PC-9 (cell line): Measurements from ENCODE around the gene C17orf67. TPM values are rescaled to one million over a fixed set of nuclear protein-coding genes. Genes with fewer than 3 reads are reported as not detected.

Source experiments
- BruUV-seq: library from RNA; stranded (reverse); fragments of 400-500 nt; replicated peaks from 2 replicates; lab custom pipeline; 2021; lab: Mats Ljungman, UMichigan
- CTCF ChIA-PET: fragments of 300-600 bp; sonication (Branson Sonifier 250); formaldehyde crosslinking; loops from one replicate; lab custom pipeline; 2022; ENCODE audit warnings: antibody characterized with exemption; lab: Charles Lee
- POLR2A ChIA-PET: fragments of 300-600 bp; sonication (Branson Sonifier 250); formaldehyde crosslinking; loops from one replicate; lab custom pipeline; 2022; ENCODE audit warnings: antibody characterized with exemption; ENCODE audit not compliant: unreplicated experiment; lab: Charles Lee
- DNase-seq, 2 experiments: peaks; one replicate each; pipeline versions ENCODE4 v3.0.0 to v3.0.0-alpha.2; 2015 to 2022; ENCODE audit warnings: mixed read lengths in 1 of 2
- H2AFZ ChIP-seq: fragments of 200-600 bp; sonication (generic); 2 replicates; pipeline ENCODE4 v1.8.1; 2017; ENCODE audit warnings: antibody characterized with exemption
- H3F3A ChIP-seq: fragments of 200-600 bp; sonication (generic); 2 replicates; pipeline ENCODE4 v1.8.1; 2017; ENCODE audit warnings: antibody characterized with exemption, mild to moderate bottlenecking, low read depth; ENCODE audit not compliant: insufficient read depth
- H3K27ac ChIP-seq: fragments of 200-600 bp; sonication (generic); 2 replicates; pipeline ENCODE4 v1.6.1; 2016; ENCODE audit warnings: mixed run types
- H3K27me3 ChIP-seq: fragments of 200-600 bp; sonication (generic); 2 replicates; pipeline ENCODE4 v1.6.1; 2016; ENCODE audit warnings: low read depth, mixed run types; ENCODE audit not compliant: insufficient read depth
- H3K36me3 ChIP-seq: fragments of 200-600 bp; sonication (generic); 2 replicates; pipeline ENCODE4 v1.6.1; 2016; ENCODE audit warnings: low read depth, mixed run types
- H3K4me1 ChIP-seq: fragments of 200-600 bp; sonication (generic); replicated peaks from 2 replicates; pipeline ENCODE4 v1.6.1; 2016; ENCODE audit warnings: mixed run types; ENCODE audit not compliant: insufficient read depth
- H3K4me2 ChIP-seq: fragments of 200-600 bp; sonication (generic); 2 replicates; pipeline ENCODE4 v1.6.1; 2017; ENCODE audit warnings: mixed run types
- H3K4me3 ChIP-seq: fragments of 200-600 bp; sonication (generic); 2 replicates; pipeline ENCODE4 v1.6.1; 2016; ENCODE audit warnings: mixed run types
- H3K79me2 ChIP-seq: fragments of 200-600 bp; sonication (generic); 2 replicates; pipeline ENCODE4 v1.6.1; 2017; ENCODE audit warnings: low read depth, mixed run types
- H3K9me2 ChIP-seq: fragments of 200-600 bp; sonication (generic); 2 replicates; pipeline ENCODE4 v1.8.1; 2017; ENCODE audit warnings: mild to moderate bottlenecking; ENCODE audit not compliant: insufficient read depth
- H3K9me3 ChIP-seq: fragments of 200-600 bp; sonication (generic); 2 replicates; pipeline ENCODE4 v1.8.1; 2016; ENCODE audit warnings: low read depth; ENCODE audit not compliant: insufficient read depth
- H4K20me1 ChIP-seq: fragments of 200-600 bp; sonication (generic); 2 replicates; pipeline ENCODE4 v1.8.1; 2017; ENCODE audit not compliant: insufficient read depth
- EZH2 ChIP-seq: fragments of 200-600 bp; sonication (generic); IDR thresholded peaks from 2 replicates; pipeline ENCODE4 v1.8.0; 2017; ENCODE audit warnings: antibody characterized with exemption, low read depth
- intact Hi-C: fragments of 100-400 bp; cut with micrococcal nuclease; formaldehyde crosslinking; loops from one replicate; pipeline ENCODE4 v1.10.0; 2022; ENCODE audit not compliant: unreplicated experiment
- total RNA-seq: library from RNA; stranded (reverse); gene quantifications from 2 replicates; pipeline ENCODE4 v1.2.3, GENCODE V29; 2021
- TF ChIP-seq, protein P1 (sequence below): fragments of 200-600 bp; sonication (generic); conservative IDR thresholded peaks from 2 replicates; pipeline ENCODE4 v1.6.1; 2017; ENCODE audit warnings: mixed run types, antibody characterized with exemption, mild to moderate bottlenecking, moderate library complexity

C17orf67 gene
- total RNA-seq, 1 experiment from 2014 or later: 4.3 TPM

DNA sequence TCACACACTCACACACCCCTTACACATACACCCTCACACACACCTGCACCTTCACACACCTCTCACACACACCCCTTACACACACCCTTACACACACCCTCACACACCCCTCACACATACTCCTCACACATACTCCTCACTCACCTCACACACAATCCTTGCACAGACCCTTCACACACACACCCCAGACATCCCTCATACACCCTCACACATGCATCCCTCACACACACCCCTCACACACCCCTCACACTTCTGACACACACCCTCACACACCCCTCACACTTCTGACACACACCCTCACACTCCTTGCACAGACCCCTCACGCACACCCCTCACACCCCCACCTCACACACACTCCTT lies 23.9 kb downstream of the C17orf67 start:
- no peaks in the 10 kb centered on the region for H3K36me3 ChIP-seq
- H3F3A ChIP-seq: no peaks in the 10 kb centered on the region
- H3K27me3 ChIP-seq: no peaks in the 10 kb centered on the region
- H3K9me2 ChIP-seq: no peaks in the 10 kb centered on the region
- no peaks in the 10 kb centered on the region for H4K20me1 ChIP-seq
- H2AFZ ChIP-seq: no peak overlapping the region
- intact Hi-C loops: no loop called here
- H3K79me2 ChIP-seq: no peaks in the 10 kb centered on the region
- CTCF ChIA-PET: no interaction called here
- no peaks in the 10 kb centered on the region for H3K9me3 ChIP-seq
- H3K4me3 ChIP-seq: no peak overlapping the region
- DNase-seq: no peak
- TF ChIP-seq EZH2: no peak
- TF ChIP-seq, protein P1, sequence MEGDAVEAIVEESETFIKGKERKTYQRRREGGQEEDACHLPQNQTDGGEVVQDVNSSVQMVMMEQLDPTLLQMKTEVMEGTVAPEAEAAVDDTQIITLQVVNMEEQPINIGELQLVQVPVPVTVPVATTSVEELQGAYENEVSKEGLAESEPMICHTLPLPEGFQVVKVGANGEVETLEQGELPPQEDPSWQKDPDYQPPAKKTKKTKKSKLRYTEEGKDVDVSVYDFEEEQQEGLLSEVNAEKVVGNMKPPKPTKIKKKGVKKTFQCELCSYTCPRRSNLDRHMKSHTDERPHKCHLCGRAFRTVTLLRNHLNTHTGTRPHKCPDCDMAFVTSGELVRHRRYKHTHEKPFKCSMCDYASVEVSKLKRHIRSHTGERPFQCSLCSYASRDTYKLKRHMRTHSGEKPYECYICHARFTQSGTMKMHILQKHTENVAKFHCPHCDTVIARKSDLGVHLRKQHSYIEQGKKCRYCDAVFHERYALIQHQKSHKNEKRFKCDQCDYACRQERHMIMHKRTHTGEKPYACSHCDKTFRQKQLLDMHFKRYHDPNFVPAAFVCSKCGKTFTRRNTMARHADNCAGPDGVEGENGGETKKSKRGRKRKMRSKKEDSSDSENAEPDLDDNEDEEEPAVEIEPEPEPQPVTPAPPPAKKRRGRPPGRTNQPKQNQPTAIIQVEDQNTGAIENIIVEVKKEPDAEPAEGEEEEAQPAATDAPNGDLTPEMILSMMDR: no peak
- no peaks in the 10 kb centered on the region for H3K4me1 ChIP-seq
- POLR2A ChIA-PET: no interaction called here
- no peak overlapping the region for H3K4me2 ChIP-seq
- no peak overlapping the region for H3K27ac ChIP-seq
- BruUV-seq: no TSS peak

DNA sequence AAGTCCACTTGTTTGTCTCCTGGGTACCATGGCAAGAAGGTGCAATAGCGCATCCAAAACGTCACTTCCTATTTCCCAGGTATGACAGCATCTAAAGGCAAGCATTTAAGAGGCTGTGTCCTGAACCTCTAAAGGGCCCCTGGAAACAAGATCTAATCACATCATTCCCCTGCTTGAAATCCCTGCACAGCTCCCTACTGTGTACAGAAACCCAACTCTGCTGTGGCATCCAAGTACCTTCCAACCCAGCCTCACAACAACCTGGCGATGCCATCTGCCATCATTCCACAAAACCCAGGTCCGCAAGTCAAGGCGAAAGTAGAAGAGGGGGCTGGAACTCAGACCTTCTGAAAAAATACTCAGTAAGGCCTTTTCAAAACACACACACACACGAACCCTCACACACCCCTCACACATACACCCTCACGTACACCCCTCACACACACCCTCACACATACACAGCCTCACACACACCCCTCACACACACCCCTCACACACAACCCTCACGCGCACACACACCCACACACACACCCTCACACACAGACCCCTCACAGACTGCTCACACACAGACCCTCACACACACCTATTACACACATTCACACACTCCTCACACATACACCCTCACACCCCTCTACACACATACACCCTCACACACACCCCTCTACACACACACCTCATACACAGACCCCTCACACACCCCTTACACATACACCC lies 24.5 kb downstream of the C17orf67 start:
- DNase-seq: no peak
- Histone ChIP-seq H2AFZ (no peak overlapping the region), H3K4me1 (no peaks in the 10 kb centered on the region), H3K4me2 (no peak overlapping the region), H3K79me2 (no peaks in the 10 kb centered on the region), H3K36me3 (no peaks in the 10 kb centered on the region), H3K4me3 (no peak overlapping the region), H3K9me2 (no peaks in the 10 kb centered on the region), H3K27ac (no peak overlapping the region), H4K20me1 (no peaks in the 10 kb centered on the region), H3K9me3 (no peaks in the 10 kb centered on the region), H3F3A (no peaks in the 10 kb centered on the region), H3K27me3 (no peaks in the 10 kb centered on the region)
- intact Hi-C loops: no loop called here
- ChIA-PET CTCF (no interaction called here), POLR2A (no interaction called here)
- BruUV-seq: no TSS peak
- no peak for TF ChIP-seq EZH2
- TF ChIP-seq, protein P1: no peak

DNA sequence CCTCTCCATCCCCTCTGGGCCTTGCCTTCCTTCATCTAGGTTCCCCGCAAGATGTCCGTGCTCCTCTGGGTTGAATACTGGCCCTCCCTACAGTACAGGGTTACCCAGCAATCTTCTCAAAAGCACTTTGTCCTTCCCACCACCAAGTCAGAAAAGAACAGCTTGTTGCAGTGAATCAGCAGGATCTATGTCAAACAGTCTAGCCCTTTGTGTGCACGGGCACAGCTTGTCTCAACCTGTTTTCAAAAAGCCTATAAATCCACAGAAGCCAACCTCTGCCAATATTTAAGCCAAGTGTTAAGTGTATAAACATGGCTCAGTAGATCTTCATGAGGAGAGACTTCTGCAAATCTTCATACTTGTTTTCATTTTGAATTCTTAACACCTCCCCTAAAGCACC lies 25.2 kb downstream of the C17orf67 start:
- Histone ChIP-seq H4K20me1 (no peaks in the 10 kb centered on the region), H3F3A (no peaks in the 10 kb centered on the region), H3K27ac (no peak overlapping the region), H3K4me3 (no peak overlapping the region), H3K79me2 (no peaks in the 10 kb centered on the region), H3K4me2 (no peak overlapping the region), H3K36me3 (no peaks in the 10 kb centered on the region), H3K4me1 (no peaks in the 10 kb centered on the region), H2AFZ (no peak overlapping the region), H3K9me2 (no peaks in the 10 kb centered on the region), H3K27me3 (no peaks in the 10 kb centered on the region), H3K9me3 (no peaks in the 10 kb centered on the region)
- ChIA-PET POLR2A (no interaction called here), CTCF (no interaction called here)
- no peak for DNase-seq
- intact Hi-C loops: no loop called here
- TF ChIP-seq, protein P1: no peak
- no peak for TF ChIP-seq EZH2
- no TSS peak for BruUV-seq
